Rectal smooth muscle tissue (tissue), 1 donor: ENCODE results near the gene DOCK6.

Source experiments
- H3K27ac ChIP-seq: one replicate; pipeline ENCODE4 v1.7.0; 2013; ENCODE audit warnings: low read depth, low read length, inconsistent platforms
- H3K27me3 ChIP-seq: one replicate; pipeline ENCODE4 v1.7.0; 2013; ENCODE audit warnings: low read length; ENCODE audit not compliant: control insufficient read depth, insufficient read depth
- H3K36me3 ChIP-seq: one replicate; pipeline ENCODE4 v1.7.0; 2013; ENCODE audit warnings: low read length; ENCODE audit not compliant: control insufficient read depth, insufficient read depth
- H3K4me1 ChIP-seq: one replicate; pipeline ENCODE4 v1.7.0; 2013; ENCODE audit warnings: low read length; ENCODE audit not compliant: control insufficient read depth, insufficient read depth
- H3K4me3 ChIP-seq: one replicate; pipeline ENCODE4 v1.7.0; 2013; ENCODE audit warnings: low read length
- H3K9ac ChIP-seq: one replicate; pipeline ENCODE4 v1.7.0; 2013; ENCODE audit warnings: low read length

Gene DOCK6

GRCh38 chr19:11239377-11240000, 22.8 kb downstream of the DOCK6 start, which contains the start of gene ANGPTL8:
ANGPTL8 (plus strand) TSS chr19:11239619; CDS start chr19:11239638, 19 bp downstream.
- H3K27me3 ChIP-seq = no peaks in the 10 kb centered on the region
- no peaks in the 10 kb centered on the region for H3K4me1 ChIP-seq
- H3K9ac ChIP-seq = no peak within 1 kb of the TSS
- no peak within 1 kb of the TSS for H3K4me3 ChIP-seq
- H3K36me3 ChIP-seq = no peaks in the 10 kb centered on the region
- H3K27ac ChIP-seq = no peak within 1 kb of the TSS

- H3K27me3 ChIP-seq = no peaks in the 10 kb centered on the region
- H3K36me3 ChIP-seq = no peaks in the 10 kb centered on the region
- H3K27ac ChIP-seq = no peak overlapping the region
- H3K4me3 ChIP-seq = no peak overlapping the region
- H3K9ac ChIP-seq = no peak overlapping the region
- no peaks in the 10 kb centered on the region for H3K4me1 ChIP-seq
Measured at GRCh38 chr19:11238781-11239376, 23.4 kb downstream of the DOCK6 start.

GRCh38 chr19:11238041-11238440, 24.3 kb downstream of the DOCK6 start:
- Histone ChIP-seq H3K4me1 (no peaks in the 10 kb centered on the region), H3K36me3 (no peaks in the 10 kb centered on the region), H3K27ac (no peak overlapping the region), H3K27me3 (no peaks in the 10 kb centered on the region), H3K4me3 (no peak overlapping the region), H3K9ac (no peak overlapping the region)

- Histone ChIP-seq H3K27ac (no peak overlapping the region), H3K36me3 (peaks cover 6% of the 10 kb centered on the region)
Measured at GRCh38 chr19:11237321-11237720, 25.0 kb downstream of the DOCK6 start.

GRCh38 chr19:11236324-11237301, 25.7 kb downstream of the DOCK6 start:
- no peaks in the 10 kb centered on the region for H3K27me3 ChIP-seq
- H3K27ac ChIP-seq = no peak overlapping the region
- H3K9ac ChIP-seq = no peak overlapping the region
- no peak overlapping the region for H3K4me3 ChIP-seq
- no peaks in the 10 kb centered on the region for H3K4me1 ChIP-seq
- H3K36me3 ChIP-seq = peaks cover 12% of the 10 kb centered on the region

More at GRCh38 chr19:11237321-11237720, 25.0 kb downstream of the DOCK6 start:
- H3K4me1 ChIP-seq = no peaks in the 10 kb centered on the region
- H3K27me3 ChIP-seq = no peaks in the 10 kb centered on the region
- no peak overlapping the region for H3K4me3 ChIP-seq
- H3K9ac ChIP-seq = no peak overlapping the region

- no peaks in the 10 kb centered on the region for H3K27me3 ChIP-seq
- H3K9ac ChIP-seq = no peak overlapping the region
- H3K36me3 ChIP-seq = peaks cover 16% of the 10 kb centered on the region
- no peaks in the 10 kb centered on the region for H3K4me1 ChIP-seq
- no peak overlapping the region for H3K27ac ChIP-seq
- H3K4me3 ChIP-seq = no peak overlapping the region
Measured at GRCh38 chr19:11234486-11235075, 27.7 kb downstream of the DOCK6 start.

- H3K4me1 ChIP-seq = no peaks in the 10 kb centered on the region
- H3K9ac ChIP-seq = no peak overlapping the region
- H3K4me3 ChIP-seq = no peak overlapping the region
- H3K27me3 ChIP-seq = no peaks in the 10 kb centered on the region
- no peak overlapping the region for H3K27ac ChIP-seq
- H3K36me3 ChIP-seq = peaks cover 16% of the 10 kb centered on the region
Measured at GRCh38 chr19:11233073-11233472, 29.3 kb downstream of the DOCK6 start.

GRCh38 chr19:11232555-11232954, 29.8 kb downstream of the DOCK6 start:
- Histone ChIP-seq H3K27me3 (no peaks in the 10 kb centered on the region), H3K4me1 (no peaks in the 10 kb centered on the region), H3K27ac (no peak overlapping the region), H3K9ac (no peak overlapping the region), H3K36me3 (peaks cover 16% of the 10 kb centered on the region), H3K4me3 (no peak overlapping the region)

- Histone ChIP-seq H3K27me3 (no peaks in the 10 kb centered on the region), H3K9ac (no peak overlapping the region), H3K4me1 (no peaks in the 10 kb centered on the region), H3K36me3 (peaks cover 16% of the 10 kb centered on the region), H3K4me3 (no peak overlapping the region), H3K27ac (no peak overlapping the region)
Measured at GRCh38 chr19:11230621-11231386, 31.5 kb downstream of the DOCK6 start.

- Histone ChIP-seq H3K9ac (no peak overlapping the region), H3K36me3 (peaks cover 13% of the 10 kb centered on the region), H3K4me3 (no peak overlapping the region), H3K4me1 (no peaks in the 10 kb centered on the region), H3K27me3 (no peaks in the 10 kb centered on the region), H3K27ac (no peak overlapping the region)
Measured at GRCh38 chr19:11227195-11227886, 35.0 kb downstream of the DOCK6 start.

GRCh38 chr19:11226716-11227166, 35.6 kb downstream of the DOCK6 start:
- Histone ChIP-seq H3K9ac (no peak overlapping the region), H3K27ac (no peak overlapping the region), H3K4me1 (no peaks in the 10 kb centered on the region), H3K36me3 (peaks cover 14% of the 10 kb centered on the region), H3K4me3 (no peak overlapping the region), H3K27me3 (no peaks in the 10 kb centered on the region)
